Transverse colon (tissue), 4 donors: Measurements from ENCODE around the gene FJX1. TPM values are rescaled to one million over a fixed set of nuclear protein-coding genes. Genes with fewer than 3 reads are reported as not detected.

Source experiments
- DNase-seq: peaks from one replicate; pipeline ENCODE4 v3.0.0-alpha.2; 2019
- H3K27ac ChIP-seq, 4 donors: fragments of 200-600 bp; sonication (generic); 2 replicates each; pipeline ENCODE4 v1.5.1; 2016 to 2018; ENCODE audit warnings: inconsistent platforms in 4 of 4
- H3K27me3 ChIP-seq: fragments of 200-600 bp; sonication (generic); 2 replicates; pipeline ENCODE4 v1.5.1; 2017; ENCODE audit warnings: inconsistent platforms
- H3K36me3 ChIP-seq, 4 donors: fragments of 200-600 bp; sonication (generic); 2 replicates each; pipeline ENCODE4 v1.5.1; 2017 to 2019; ENCODE audit warnings: inconsistent platforms in 4 of 4
- H3K4me1 ChIP-seq, 4 donors: fragments of 200-600 bp; sonication (generic); 2 replicates each; pipeline ENCODE4 v1.5.1; 2017 to 2020; ENCODE audit warnings: inconsistent platforms in 4 of 4
- H3K4me3 ChIP-seq, 4 donors: fragments of 200-600 bp; sonication (generic); 1 replicate in 1 of 4; 2 replicates in 3 of 4; pipeline versions ENCODE4 v1.5.1 to v1.6.1; 2017 to 2019; ENCODE audit warnings: inconsistent platforms in 4 of 4
- H3K9me3 ChIP-seq, 2 donors: fragments of 200-600 bp; sonication (generic); 2 replicates each; pipeline ENCODE4 v1.5.1; 2017 to 2019; ENCODE audit warnings: inconsistent platforms in 2 of 2
- CTCF ChIP-seq, 5 experiments: fragments of 200-600 bp in 3 of 5; fragments of 450-650 bp in 2 of 5; sonication (generic) in 3 of 5; IDR thresholded peaks; 1 replicate in 2 of 5; 2 replicates in 3 of 5; pipeline ENCODE4 v1.5.1; 2016 to 2017; ENCODE audit warnings: antibody characterized with exemption in 5 of 5, inconsistent platforms in 3 of 5, mild to moderate bottlenecking in 2 of 5, moderate library complexity in 1 of 5
- EP300 ChIP-seq: sonication (generic); formaldehyde crosslinking; IDR thresholded peaks from one replicate; pipeline ENCODE4 v1.6.1; 2017; ENCODE audit warnings: antibody characterized with exemption, low read depth
- POLR2A ChIP-seq: fragments of 450-650 bp; IDR thresholded peaks from one replicate; pipeline ENCODE4 v1.6.1; 2016; ENCODE audit warnings: antibody characterized with exemption, mild to moderate bottlenecking, moderate library complexity
- POLR2AphosphoS5 ChIP-seq, 3 donors: sonication (generic); formaldehyde crosslinking; IDR thresholded peaks; one replicate each; pipeline ENCODE4 v1.6.1; 2016; ENCODE audit warnings: antibody characterized with exemption in 3 of 3
- WGBS, 2 donors: methylation state at CpG; one replicate each; pipeline ENCODE4 v1.1.5; 2018; ENCODE audit warnings: low coverage in 1 of 2; 5-methylcytosine and 5-hydroxymethylcytosine counted together
- in situ Hi-C, 4 donors: fragments of 200-750 bp; cut with MboI; loops; one replicate each; pipeline versions ENCODE4 v1.15.0 to v1.15.1; 2017; ENCODE audit warnings: low sequenced_read_pairs in 3 of 4, low pct_ligation_motif_present in 1 of 4, low pct_unique_long_range_greater_than_20kb in 1 of 4
- intact Hi-C: fragments of 100-400 bp; cut with DNase I; formaldehyde crosslinking; loops from one replicate; pipeline ENCODE4 v1.15.1; 2023; ENCODE audit warnings: low total_unique reads
- total RNA-seq, 4 donors: library from RNA; depleted of rRNA; stranded (reverse); fragments of >200 nt; gene quantifications; one replicate each; pipeline ENCODE4 v1.1.0, GENCODE V29; 2016

The FJX1 gene
- total RNA-seq, 4 donors from 2014 or later, result 0.14 to 2.6 (median 0.64) TPM; not detected in 1

- H3K27ac ChIP-seq, result no peak overlapping the region
- peaks cover 11 to 35% (median 21%) of the 10 kb centered on the region in 4 donors for H3K4me1 ChIP-seq
- TF ChIP-seq POLR2A, result no peak
- TF ChIP-seq POLR2AphosphoS5 (IDR thresholded peaks at IDR 0.05), result no peak
- TF ChIP-seq CTCF (IDR thresholded peaks at IDR 0.05), result no peak
- no peak for TF ChIP-seq EP300
- H3K4me3 ChIP-seq, result no peak overlapping the region
- intact Hi-C loops, result no loop called here
- in situ Hi-C loops, result loop anchor here in 3 of 4 donors (25.0 kb wide), 4 partner anchors 192 to 867 kb away; no protein-coding TSS in a partner anchor
- DNase-seq, result no peak
- H3K27me3 ChIP-seq, result peaks cover 92% of the 10 kb centered on the region
- H3K9me3 ChIP-seq, result no peaks in the 10 kb centered on the region
- WGBS, 2 donors, result 50 to 71% methylated on average over 2 of the region's 2 CpGs
- H3K36me3 ChIP-seq, result no peaks in the 10 kb centered on the region
Observed at GRCh38 chr11:35620795-35621194, 2.5 kb downstream of the FJX1 start.

GRCh38 chr11:35621620-35622019 lies 3.4 kb downstream of the FJX1 start:
- peaks cover 11 to 33% (median 21%) of the 10 kb centered on the region in 4 donors for H3K4me1 ChIP-seq
- in situ Hi-C loops, result loop anchor here in 3 of 4 donors (25.0 kb wide), 4 partner anchors 191 to 866 kb away; no protein-coding TSS in a partner anchor
- no peaks in the 10 kb centered on the region for H3K36me3 ChIP-seq
- intact Hi-C loops, result no loop called here
- H3K27ac ChIP-seq, result no peak overlapping the region
- TF ChIP-seq CTCF (IDR thresholded peaks at IDR 0.05) (no peak), POLR2AphosphoS5 (IDR thresholded peaks at IDR 0.05) (no peak), POLR2A (no peak), EP300 (no peak)
- H3K4me3 ChIP-seq, result no peak overlapping the region
- H3K27me3 ChIP-seq, result peaks cover 97% of the 10 kb centered on the region
- H3K9me3 ChIP-seq, result no peaks in the 10 kb centered on the region
- WGBS, 2 donors, result 39 to 53% methylated on average over 2 of the region's 2 CpGs
- no peak for DNase-seq

- Histone ChIP-seq H3K9me3 (no peaks in the 10 kb centered on the region), H3K27me3 (peaks cover 97% of the 10 kb centered on the region), H3K27ac (no peak overlapping the region), H3K36me3 (no peaks in the 10 kb centered on the region), H3K4me3 (no peak overlapping the region), H3K4me1 (peaks cover 11 to 33% (median 21%) of the 10 kb centered on the region in 4 donors)
- no peak for TF ChIP-seq POLR2A
- no peak for TF ChIP-seq CTCF (IDR thresholded peaks at IDR 0.05)
- no peak for TF ChIP-seq EP300
- no peak for TF ChIP-seq POLR2AphosphoS5 (IDR thresholded peaks at IDR 0.05)
- intact Hi-C loops (no loop called here), in situ Hi-C loops (loop anchor here in 3 of 4 donors (25.0 kb wide), 4 partner anchors 190 to 865 kb away; no protein-coding TSS in a partner anchor)
- 34 to 46% methylated on average over 3 of the region's 3 CpGs for WGBS, 2 donors
- DNase-seq, result no peak
Observed at GRCh38 chr11:35622070-35622469, 3.8 kb downstream of the FJX1 start.

GRCh38 chr11:35623621-35624168 lies 5.4 kb downstream of the FJX1 start:
- Histone ChIP-seq H3K4me1 (peaks cover 11 to 23% (median 16%) of the 10 kb centered on the region in 4 donors), H3K36me3 (no peaks in the 10 kb centered on the region), H3K4me3 (no peak overlapping the region), H3K9me3 (no peaks in the 10 kb centered on the region), H3K27ac (no peak overlapping the region), H3K27me3 (peaks cover 99% of the 10 kb centered on the region)
- in situ Hi-C loops, result loop anchor here in 3 of 4 donors (25.0 kb wide), 4 partner anchors 189 to 864 kb away; no protein-coding TSS in a partner anchor
- intact Hi-C loops, result no loop called here
- no peak for DNase-seq
- no peak for TF ChIP-seq EP300
- TF ChIP-seq POLR2AphosphoS5 (IDR thresholded peaks at IDR 0.05), result no peak
- TF ChIP-seq POLR2A, result no peak
- TF ChIP-seq CTCF (IDR thresholded peaks at IDR 0.05), result no peak
- WGBS, 2 donors, result 71 to 90% methylated on average over 2 to 8 of the region's 8 CpGs
